A673 (cell line): ENCODE measurements around the gene EYA4.

Experiments
- EZH2 ChIP-seq: fragments of 200-600 bp; sonication (generic); IDR thresholded peaks from 2 replicates; pipeline ENCODE4 v1.6.1; 2017; ENCODE audit warnings: borderline replicate concordance, low read depth, mild to moderate bottlenecking, mixed read lengths, antibody characterized with exemption, low read length; ENCODE audit not compliant: poor library complexity, severe bottlenecking
- TF ChIP-seq, protein P1 (sequence below): fragments of 300-800, 200-600 bp; sonication (generic); conservative IDR thresholded peaks from 2 replicates; pipeline ENCODE4 v1.5.1; 2017; ENCODE audit warnings: low read depth, mild to moderate bottlenecking, antibody characterized with exemption, low read length, moderate library complexity, mixed read lengths

DNA sequence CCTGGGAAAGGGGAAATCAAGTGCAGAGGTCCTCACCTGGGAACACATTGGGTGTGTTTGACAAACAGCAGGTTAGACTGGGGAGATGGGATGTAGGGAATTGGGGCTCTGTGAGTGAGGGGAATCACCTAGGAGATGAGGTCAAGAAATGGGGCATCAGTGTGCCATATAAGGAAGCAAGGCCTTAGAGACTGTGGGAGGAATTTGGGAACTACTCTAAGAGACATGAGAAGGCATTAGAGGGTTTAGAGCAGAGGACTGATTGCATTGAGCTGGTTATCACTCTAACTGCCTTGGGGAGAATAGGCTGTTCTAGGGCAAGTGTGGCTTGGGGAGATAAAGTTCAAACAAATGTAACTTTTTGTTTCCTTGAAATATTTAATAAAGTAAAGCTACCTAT is 189.9 kb downstream of the EYA4 start:
- TF ChIP-seq, protein P1, sequence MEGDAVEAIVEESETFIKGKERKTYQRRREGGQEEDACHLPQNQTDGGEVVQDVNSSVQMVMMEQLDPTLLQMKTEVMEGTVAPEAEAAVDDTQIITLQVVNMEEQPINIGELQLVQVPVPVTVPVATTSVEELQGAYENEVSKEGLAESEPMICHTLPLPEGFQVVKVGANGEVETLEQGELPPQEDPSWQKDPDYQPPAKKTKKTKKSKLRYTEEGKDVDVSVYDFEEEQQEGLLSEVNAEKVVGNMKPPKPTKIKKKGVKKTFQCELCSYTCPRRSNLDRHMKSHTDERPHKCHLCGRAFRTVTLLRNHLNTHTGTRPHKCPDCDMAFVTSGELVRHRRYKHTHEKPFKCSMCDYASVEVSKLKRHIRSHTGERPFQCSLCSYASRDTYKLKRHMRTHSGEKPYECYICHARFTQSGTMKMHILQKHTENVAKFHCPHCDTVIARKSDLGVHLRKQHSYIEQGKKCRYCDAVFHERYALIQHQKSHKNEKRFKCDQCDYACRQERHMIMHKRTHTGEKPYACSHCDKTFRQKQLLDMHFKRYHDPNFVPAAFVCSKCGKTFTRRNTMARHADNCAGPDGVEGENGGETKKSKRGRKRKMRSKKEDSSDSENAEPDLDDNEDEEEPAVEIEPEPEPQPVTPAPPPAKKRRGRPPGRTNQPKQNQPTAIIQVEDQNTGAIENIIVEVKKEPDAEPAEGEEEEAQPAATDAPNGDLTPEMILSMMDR: no peak
- TF ChIP-seq EZH2: no peak
